Body of pancreas (tissue), 4 donors: ENCODE measurements around the gene NDUFB2. TPM values are rescaled to one million over a fixed set of nuclear protein-coding genes. Genes with fewer than 3 reads are reported as not detected.

Source experiments
- ATAC-seq: fragments of 150-250 bp; one replicate; pipeline ENCODE4 v1.9.1; 2016
- DNase-seq, 4 donors: peaks; one replicate each; pipeline ENCODE4 v3.0.0-alpha.2; 2019
- H3K27ac ChIP-seq, 4 donors: fragments of 200-600 bp; sonication (generic); 1 replicate in 3 of 4; 2 replicates in 1 of 4; pipeline versions ENCODE4 v1.5.1 to v1.6.1; 2016 to 2019; ENCODE audit warnings: mild to moderate bottlenecking in 1 of 4, mixed read lengths in 1 of 4, moderate library complexity in 1 of 4
- H3K27me3 ChIP-seq, 2 donors: fragments of 200-600 bp; sonication (generic); one replicate each; pipeline ENCODE4 v1.6.0; 2016; ENCODE audit warnings: mild to moderate bottlenecking in 1 of 2
- H3K36me3 ChIP-seq, 2 donors: fragments of 200-600 bp; sonication (generic); replicated peaks in 1 of 2; 2 replicates each; pipeline ENCODE4 v1.5.1; 2016; ENCODE audit warnings: low read depth in 2 of 2; ENCODE audit not compliant: insufficient read depth in 1 of 2
- H3K4me1 ChIP-seq: fragments of 200-600 bp; sonication (generic); one replicate; pipeline ENCODE4 v1.6.0; 2016
- H3K4me3 ChIP-seq, 2 donors: fragments of 200-600 bp; sonication (generic); 1 replicate in 1 of 2; 2 replicates in 1 of 2; pipeline ENCODE4 v1.5.1; 2016 to 2019
- H3K9me3 ChIP-seq, 3 donors: fragments of 200-600 bp; sonication (generic); 1 replicate in 2 of 3; 2 replicates in 1 of 3; pipeline ENCODE4 v1.5.1; 2016
- POLR2A ChIP-seq, 3 donors: fragments of 450-650 bp; IDR thresholded peaks; one replicate each; pipeline ENCODE4 v1.6.1; 2016; ENCODE audit warnings: antibody characterized with exemption in 3 of 3, mild to moderate bottlenecking in 2 of 3
- WGBS, 2 donors: methylation state at CpG; one replicate each; pipeline ENCODE4 v1.1.5; 2017; 5-methylcytosine and 5-hydroxymethylcytosine counted together
- intact Hi-C: fragments of 100-400 bp; cut with DNase I; formaldehyde crosslinking; loops from one replicate; pipeline ENCODE4 v1.15.1; 2023
- total RNA-seq, 2 donors: library from RNA; depleted of rRNA; stranded (reverse); fragments of >200 nt; gene quantifications; one replicate each; pipeline ENCODE4 v1.1.0, GENCODE V29; 2016
- TF ChIP-seq, protein P1 (sequence below), 7 experiments: fragments of 450-650 bp in 4 of 7; fragments of 200-600 bp in 3 of 7; sonication (generic) in 3 of 7; IDR thresholded peaks; one replicate each; pipeline ENCODE4 v1.5.1; 2016 to 2019; ENCODE audit warnings: antibody characterized with exemption in 7 of 7

NDUFB2 gene
- total RNA-seq, 2 donors from 2014 or later = 61.0 to 140 TPM

DNA sequence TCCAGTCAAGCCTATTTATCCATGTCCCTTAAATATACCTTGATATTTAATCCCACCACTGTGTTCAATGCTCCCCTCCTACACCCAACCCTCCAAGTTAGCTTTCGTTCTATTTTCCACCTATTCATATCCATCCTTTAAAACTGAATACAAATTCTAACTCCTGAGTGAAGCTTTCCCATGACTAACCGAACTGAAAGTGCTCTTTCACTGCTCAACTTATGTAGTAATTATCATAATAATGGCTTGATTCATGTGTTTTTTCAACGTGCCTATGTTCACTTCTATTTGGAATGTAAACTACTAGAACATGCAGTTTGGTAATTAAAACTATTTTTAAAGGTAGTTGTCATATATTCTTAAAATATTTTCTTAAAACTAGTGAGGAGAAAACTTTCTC lies 58.0 kb downstream of the NDUFB2 start:
- intact Hi-C loops = no loop called here
- Histone ChIP-seq H3K27me3 (no peaks in the 10 kb centered on the region), H3K4me3 (no peak overlapping the region), H3K36me3 (no peaks in the 10 kb centered on the region), H3K4me1 (no peaks in the 10 kb centered on the region), H3K9me3 (no peaks in the 10 kb centered on the region), H3K27ac (no peak overlapping the region)
- DNase-seq = no peak
- TF ChIP-seq, protein P1, sequence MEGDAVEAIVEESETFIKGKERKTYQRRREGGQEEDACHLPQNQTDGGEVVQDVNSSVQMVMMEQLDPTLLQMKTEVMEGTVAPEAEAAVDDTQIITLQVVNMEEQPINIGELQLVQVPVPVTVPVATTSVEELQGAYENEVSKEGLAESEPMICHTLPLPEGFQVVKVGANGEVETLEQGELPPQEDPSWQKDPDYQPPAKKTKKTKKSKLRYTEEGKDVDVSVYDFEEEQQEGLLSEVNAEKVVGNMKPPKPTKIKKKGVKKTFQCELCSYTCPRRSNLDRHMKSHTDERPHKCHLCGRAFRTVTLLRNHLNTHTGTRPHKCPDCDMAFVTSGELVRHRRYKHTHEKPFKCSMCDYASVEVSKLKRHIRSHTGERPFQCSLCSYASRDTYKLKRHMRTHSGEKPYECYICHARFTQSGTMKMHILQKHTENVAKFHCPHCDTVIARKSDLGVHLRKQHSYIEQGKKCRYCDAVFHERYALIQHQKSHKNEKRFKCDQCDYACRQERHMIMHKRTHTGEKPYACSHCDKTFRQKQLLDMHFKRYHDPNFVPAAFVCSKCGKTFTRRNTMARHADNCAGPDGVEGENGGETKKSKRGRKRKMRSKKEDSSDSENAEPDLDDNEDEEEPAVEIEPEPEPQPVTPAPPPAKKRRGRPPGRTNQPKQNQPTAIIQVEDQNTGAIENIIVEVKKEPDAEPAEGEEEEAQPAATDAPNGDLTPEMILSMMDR (IDR thresholded peaks at IDR 0.05) = no peak
- TF ChIP-seq POLR2A (IDR thresholded peaks at IDR 0.05) = no peak
- WGBS, 2 donors = 80 to 83% methylated on average over 3 of the region's 3 CpGs
- no peak for ATAC-seq

Other genes starting within 250 kb of the NDUFB2 start
- gene MKRN1, start 217.2 kb upstream of the NDUFB2 start, total RNA-seq = 10 to 100 TPM; 29.7 to 46.2 TPM
- 1 to 10 TPM; 2.6 to 7.3 TPM for gene DENND2A, start 55.9 kb upstream of the NDUFB2 start, total RNA-seq
- 10 to 100 TPM; 16.1 to 21.1 TPM for gene ADCK2, start 23.8 kb upstream of the NDUFB2 start, total RNA-seq
- gene BRAF, start 228.2 kb downstream of the NDUFB2 start, total RNA-seq = 10 to 100 TPM; 41.9 to 51.1 TPM